Measurements from ENCODE around the gene PTPRN2. TPM values are rescaled to one million over a fixed set of nuclear protein-coding genes. Genes with fewer than 3 reads are reported as not detected.
"Not testable (repeated sequence)": the region's sequence is repeated elsewhere in the genome, so short reads cannot be mapped to it uniquely, and the experiment has no call there.

PTPRN2 gene
- total and polyA plus RNA-seq, 2 donors from 2014 or later, result 4.8 to 6.2 TPM

DNA sequence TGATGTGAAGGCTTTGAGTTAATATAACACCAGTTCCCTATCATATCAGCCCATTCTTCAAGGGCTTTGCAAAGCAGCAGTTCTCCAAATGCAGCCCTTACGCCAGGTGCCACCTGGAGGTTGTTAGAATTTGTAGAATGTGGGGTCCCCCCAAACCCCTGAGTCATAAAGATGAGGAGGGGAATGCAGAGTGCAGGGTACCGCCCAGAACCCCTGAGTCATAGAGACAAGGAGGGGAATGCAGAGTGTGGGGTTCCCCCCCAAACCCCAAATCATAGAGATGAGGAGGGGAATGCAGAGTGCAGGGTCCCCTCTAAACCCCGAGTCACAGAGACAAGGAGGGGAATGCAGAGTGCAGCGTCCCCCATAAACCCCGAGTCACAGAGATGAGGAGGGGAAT, 605.8 kb downstream of the PTPRN2 start:
- FAIRE-seq (no peak), DNase-seq (peak in 2 of 5 donors; percentile 4 to 21)
- Histone ChIP-seq H3K4me1 (ENCODE audit: control insufficient read depth in 2 of 3, insufficient read depth in 2 of 3, low read depth in 1 of 3, low read length in 3 of 3) (no peaks in the 10 kb centered on the region), H3K9me3 (ENCODE audit: control insufficient read depth in 2 of 3, insufficient read depth in 1 of 3, low read length in 3 of 3) (no peaks in the 10 kb centered on the region), H3K9ac (ENCODE audit: low read length in 3 of 3) (no peak overlapping the region), H3K27me3 (ENCODE audit: control insufficient read depth, insufficient read depth, low read length) (no peaks in the 10 kb centered on the region), H3K4me3 (ENCODE audit: low read length in 3 of 3) (no peak overlapping the region), H3K36me3 (ENCODE audit: control insufficient read depth in 2 of 3, insufficient read depth in 3 of 3, low read length in 3 of 3) (no peaks in the 10 kb centered on the region), H3K27ac (ENCODE audit: low read depth in 2 of 2, low read length in 2 of 2) (no peak overlapping the region)
- intact Hi-C loops (cut with DNase I), result no loop called here
- no peak for TF ChIP-seq CTCF (IDR thresholded peaks at IDR 0.05; ENCODE audit: borderline replicate concordance, extremely low read depth, insufficient read depth)

DNA sequence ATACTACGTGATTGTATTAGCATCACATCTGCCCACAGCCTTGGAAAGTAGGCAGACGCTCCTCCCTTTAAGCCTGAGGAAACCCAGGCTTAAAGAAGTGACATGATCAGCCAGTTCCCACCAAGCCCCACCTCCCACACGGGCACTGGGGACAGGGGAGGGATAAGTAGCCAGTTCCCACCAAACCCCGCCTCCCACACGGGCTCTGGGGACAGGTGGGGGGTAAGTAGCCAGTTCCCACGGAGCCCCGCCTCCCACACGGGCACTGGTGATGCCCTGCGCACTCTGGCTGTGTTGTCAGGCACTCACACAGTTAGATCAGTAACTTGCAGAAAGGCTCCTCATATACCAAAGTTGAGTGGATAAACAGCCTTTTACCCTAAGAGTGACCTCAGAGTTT, 606.8 kb downstream of the PTPRN2 start:
- TF ChIP-seq CTCF (IDR thresholded peaks at IDR 0.05; ENCODE audit: borderline replicate concordance, extremely low read depth, insufficient read depth), result no peak
- no peak for FAIRE-seq

GRCh38 chr7:157980341-157980731, 607.3 kb downstream of the PTPRN2 start:
- H3K27me3 ChIP-seq (ENCODE audit: control insufficient read depth, insufficient read depth, low read length); H3K4me3 ChIP-seq (ENCODE audit: low read length in 3 of 3); H3K36me3 ChIP-seq (ENCODE audit: control insufficient read depth in 2 of 3, insufficient read depth in 3 of 3, low read length in 3 of 3); H3K9ac ChIP-seq (ENCODE audit: low read length in 3 of 3); intact Hi-C loops (cut with DNase I); FAIRE-seq; H3K9me3 ChIP-seq (ENCODE audit: control insufficient read depth in 2 of 3, insufficient read depth in 1 of 3, low read length in 3 of 3); H3K4me1 ChIP-seq (ENCODE audit: control insufficient read depth in 2 of 3, insufficient read depth in 2 of 3, low read depth in 1 of 3, low read length in 3 of 3); H3K27ac ChIP-seq (ENCODE audit: low read depth in 2 of 2, low read length in 2 of 2): not testable (repeated sequence)
- peak in 2 of 5 donors; percentile 11 to 18 for DNase-seq

More for the DNA sequence above, 606.8 kb downstream of the PTPRN2 start:
- H3K9ac ChIP-seq (ENCODE audit: low read length in 3 of 3), result no peak overlapping the region
- H3K27me3 ChIP-seq (ENCODE audit: control insufficient read depth, insufficient read depth, low read length), result no peaks in the 10 kb centered on the region
- no peaks in the 10 kb centered on the region for H3K4me1 ChIP-seq (ENCODE audit: control insufficient read depth in 2 of 3, insufficient read depth in 2 of 3, low read depth in 1 of 3, low read length in 3 of 3)
- intact Hi-C loops (cut with DNase I), result no loop called here
- H3K27ac ChIP-seq (ENCODE audit: low read depth in 2 of 2, low read length in 2 of 2), result no peak overlapping the region
- no peaks in the 10 kb centered on the region for H3K36me3 ChIP-seq (ENCODE audit: control insufficient read depth in 2 of 3, insufficient read depth in 3 of 3, low read length in 3 of 3)
- no peaks in the 10 kb centered on the region for H3K9me3 ChIP-seq (ENCODE audit: control insufficient read depth in 2 of 3, insufficient read depth in 1 of 3, low read length in 3 of 3)
- DNase-seq, result peak in 2 of 5 donors; percentile 28 to 59
- H3K4me3 ChIP-seq (ENCODE audit: low read length in 3 of 3), result no peak overlapping the region

GRCh38 chr7:157979636-157980340, 607.8 kb downstream of the PTPRN2 start:
- no peak for TF ChIP-seq CTCF (IDR thresholded peaks at IDR 0.05; ENCODE audit: borderline replicate concordance, extremely low read depth, insufficient read depth)
- H3K4me3 ChIP-seq (ENCODE audit: low read length in 3 of 3), result no peak overlapping the region
- H3K4me1 ChIP-seq (ENCODE audit: control insufficient read depth in 2 of 3, insufficient read depth in 2 of 3, low read depth in 1 of 3, low read length in 3 of 3), result no peaks in the 10 kb centered on the region
- FAIRE-seq (no peak), DNase-seq (peak in 2 of 5 donors; percentile 27 to 42)
- peaks cover 0 to 1% (median 0%) of the 10 kb centered on the region in 3 donors for H3K9me3 ChIP-seq (ENCODE audit: control insufficient read depth in 2 of 3, insufficient read depth in 1 of 3, low read length in 3 of 3)
- H3K27ac ChIP-seq (ENCODE audit: low read depth in 2 of 2, low read length in 2 of 2), result no peak overlapping the region
- H3K36me3 ChIP-seq (ENCODE audit: control insufficient read depth in 2 of 3, insufficient read depth in 3 of 3, low read length in 3 of 3), result no peaks in the 10 kb centered on the region
- H3K9ac ChIP-seq (ENCODE audit: low read length in 3 of 3), result no peak overlapping the region
- intact Hi-C loops (cut with DNase I), result no loop called here
- H3K27me3 ChIP-seq (ENCODE audit: control insufficient read depth, insufficient read depth, low read length), result no peaks in the 10 kb centered on the region

Measured in kidney (tissue), 14 donors.